Activated CD8-positive, alpha-beta memory T cell treated with anti-CD3 and anti-CD28 coated beads for 4 hours (primary cell): Measurements from ENCODE around the gene UBAP2.
"Not testable (repeated sequence)": the region's sequence is repeated elsewhere in the genome, so short reads cannot be mapped to it uniquely, and the experiment has no call there.

Experiments
- DNase-seq, 2 donors: peaks; one replicate each; pipeline ENCODE4 v3.0.0-alpha.2; 2020; ENCODE audit warnings: low read depth in 2 of 2

Gene UBAP2

DNA sequence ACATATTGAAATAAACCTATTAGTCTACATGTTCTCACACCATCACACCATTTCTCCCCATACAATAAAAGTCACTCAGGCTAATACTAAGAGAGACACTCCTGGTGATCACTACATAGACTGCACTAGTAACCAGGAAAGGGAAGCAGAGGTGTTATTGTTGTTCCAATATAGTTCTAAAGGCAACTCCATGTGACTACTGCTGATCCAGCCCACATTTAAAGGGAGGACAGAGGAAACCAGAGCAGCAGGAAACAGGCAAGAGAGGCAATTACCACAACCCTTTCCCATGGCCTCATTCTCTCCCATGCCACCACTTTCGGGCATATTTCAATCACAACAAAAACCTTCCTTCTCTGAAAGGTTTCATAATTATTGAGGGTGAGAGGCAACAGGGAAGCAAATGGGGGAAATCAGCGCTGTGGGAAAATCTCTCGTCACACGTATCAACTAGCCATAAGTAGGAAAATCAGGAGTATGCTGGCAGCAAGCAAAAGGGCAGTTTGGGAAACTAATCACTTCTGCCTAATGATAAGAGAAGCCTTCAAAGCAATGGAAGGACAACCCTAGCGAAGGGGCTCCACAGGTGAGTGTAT, 1.8 kb downstream of the UBAP2 start:
- DNase-seq = no peak

- no peak for DNase-seq
Observed at GRCh38 chr9:34045903-34046302, 2.8 kb downstream of the UBAP2 start.

GRCh38 chr9:34042074-34042473, 6.6 kb downstream of the UBAP2 start:
- not testable (repeated sequence) for DNase-seq

GRCh38 chr9:34038851-34039250, 9.8 kb downstream of the UBAP2 start:
- not testable (repeated sequence) for DNase-seq

GRCh38 chr9:34037626-34038025, 11.1 kb downstream of the UBAP2 start:
- no peak for DNase-seq

DNA sequence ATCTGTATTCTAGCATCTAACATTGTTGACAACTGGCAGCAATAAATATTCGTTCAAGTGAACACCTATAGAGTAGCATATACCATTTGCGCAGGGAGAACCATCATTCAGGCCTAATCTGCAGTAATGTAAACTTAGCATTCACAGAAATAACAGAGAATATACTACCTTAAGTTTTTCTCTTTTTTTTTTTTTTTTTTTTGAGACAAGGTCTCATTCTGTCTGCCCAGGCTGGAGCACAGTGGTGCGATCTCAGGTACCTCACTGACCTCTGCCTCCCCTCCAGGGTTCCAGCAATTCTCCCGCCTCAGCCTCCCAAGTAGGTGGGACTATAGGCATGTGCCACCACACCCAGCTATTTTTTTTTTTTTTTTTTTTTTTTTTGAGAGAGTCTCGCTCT, 12.1 kb downstream of the UBAP2 start:
- no peak for DNase-seq

DNA sequence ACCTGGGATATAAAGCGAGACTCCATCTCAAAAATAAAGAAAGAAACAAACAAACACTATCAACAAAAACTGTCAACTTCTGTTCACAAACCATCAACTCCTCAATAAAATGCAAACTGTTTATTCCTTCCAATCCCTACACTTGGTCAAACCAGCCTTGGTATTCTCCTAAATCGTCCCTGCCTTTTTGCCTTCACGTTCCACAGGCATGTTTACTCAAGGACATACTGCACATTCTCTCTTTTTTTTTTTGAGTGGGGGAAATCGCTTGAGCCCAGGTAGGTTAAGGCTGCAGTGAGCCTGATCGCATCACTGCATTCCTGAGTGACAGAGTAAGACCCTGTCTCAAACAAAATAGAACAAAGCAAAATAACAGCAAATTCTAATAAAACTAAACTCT, 13.0 kb downstream of the UBAP2 start:
- DNase-seq = no peak

DNA sequence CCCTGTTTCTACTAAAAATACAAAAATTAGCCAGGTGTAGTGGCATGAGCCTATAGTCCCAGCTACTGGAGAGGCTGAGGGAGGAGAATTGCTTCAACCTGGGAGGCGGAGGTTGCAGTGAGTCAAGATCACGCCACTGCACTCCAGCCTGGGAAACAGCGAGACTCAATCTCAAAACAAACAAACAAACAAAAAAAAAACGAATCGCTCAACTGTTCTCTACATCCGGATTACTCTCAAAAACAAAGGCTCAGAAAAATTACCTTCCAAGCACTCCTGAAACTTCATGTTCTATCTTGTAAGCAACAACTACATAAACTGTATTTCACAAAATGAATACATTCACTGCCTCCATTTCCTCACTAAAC, 14.0 kb downstream of the UBAP2 start:
- no peak for DNase-seq

DNA sequence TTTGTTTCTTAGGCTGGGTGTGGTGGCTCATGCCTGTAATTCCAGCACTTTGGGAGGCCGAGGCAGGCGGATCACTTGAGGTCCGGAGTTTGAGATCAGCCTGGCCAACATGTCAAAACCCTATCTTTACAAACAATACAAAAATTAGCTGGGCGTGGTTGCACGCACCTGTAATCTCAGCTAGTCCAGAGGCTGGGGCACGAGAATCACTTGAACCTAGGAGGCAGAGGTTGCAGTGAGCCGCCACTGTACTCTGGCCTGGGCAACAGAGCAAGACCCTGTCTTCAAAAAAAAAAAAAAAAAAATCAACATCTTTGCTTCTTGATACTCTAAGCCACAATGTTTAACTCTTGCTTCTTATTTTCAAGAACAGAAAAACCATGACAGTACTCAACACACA, 16.1 kb downstream of the UBAP2 start:
- no peak for DNase-seq

DNA sequence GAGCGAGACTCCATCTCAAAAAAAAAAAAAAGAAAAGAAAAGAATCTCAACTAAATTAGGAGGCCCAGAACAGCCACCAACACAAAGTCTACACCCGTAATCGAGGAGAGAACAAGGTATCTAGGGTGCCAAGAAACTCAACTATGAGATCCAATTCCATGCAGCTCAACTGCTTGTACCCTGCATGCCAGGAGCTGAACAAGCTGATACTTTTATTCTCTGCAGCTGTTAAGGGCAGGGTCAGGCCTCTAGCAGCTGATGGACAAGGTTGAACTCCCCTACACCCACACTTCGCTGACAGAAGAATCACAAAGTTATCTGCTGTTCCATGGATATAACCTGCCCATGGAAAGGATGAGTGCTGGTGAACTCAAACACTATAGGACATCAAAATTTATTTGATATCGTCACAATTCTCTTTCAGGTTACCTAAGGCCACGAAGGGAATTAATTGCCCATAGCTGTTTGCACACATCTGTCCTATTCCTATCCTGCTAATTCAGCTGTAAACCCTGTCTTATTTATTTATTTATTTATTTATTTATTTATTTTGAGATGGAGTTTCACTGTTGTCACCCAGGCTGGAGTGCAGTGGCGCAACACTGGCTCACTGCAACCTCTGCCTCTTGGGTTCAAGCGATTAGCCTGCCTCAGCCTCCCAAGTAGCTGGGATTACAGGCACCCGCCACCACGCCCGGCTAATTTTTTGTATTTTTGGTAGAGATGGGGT, 20.7 kb downstream of the UBAP2 start:
- no peak for DNase-seq

GRCh38 chr9:34025811-34026210, 22.9 kb downstream of the UBAP2 start:
- DNase-seq = no peak

DNA sequence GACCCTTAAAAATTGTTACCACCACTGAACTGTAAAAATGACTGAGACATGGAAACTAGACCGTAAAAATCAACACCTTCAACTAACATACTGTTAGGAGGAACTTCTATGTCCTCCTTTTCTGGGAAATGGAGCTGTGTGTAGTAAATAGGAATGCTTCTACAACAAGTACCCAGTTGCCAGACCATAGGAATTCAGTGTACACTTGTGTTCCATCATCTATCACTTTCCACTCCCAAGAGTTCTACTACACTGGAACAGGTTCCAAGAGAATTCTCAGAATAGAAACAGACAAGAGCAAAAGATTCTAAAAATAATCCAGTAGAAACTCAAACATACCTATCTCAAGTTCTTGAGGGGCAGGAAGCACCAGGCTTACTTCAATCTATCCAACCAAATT, 23.6 kb downstream of the UBAP2 start:
- no peak for DNase-seq

DNA sequence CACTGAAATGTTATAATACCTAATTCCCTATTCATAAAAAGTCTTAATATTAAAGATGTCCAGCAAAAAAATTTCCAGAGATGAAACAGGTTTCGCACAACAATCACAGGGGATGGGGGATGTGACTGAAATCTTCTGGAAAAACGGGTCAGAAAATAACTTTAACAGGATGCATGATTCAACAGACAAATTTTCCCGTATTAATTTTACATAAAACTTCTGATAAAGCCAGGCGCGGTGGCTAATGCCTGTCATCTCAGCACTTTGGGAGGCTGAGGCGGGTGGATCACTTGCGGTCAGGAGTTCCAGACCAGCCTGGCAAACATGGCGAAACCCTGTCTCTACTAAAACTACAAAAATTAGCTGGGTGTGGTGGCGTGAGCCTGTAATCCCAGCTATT, 24.2 kb downstream of the UBAP2 start:
- DNase-seq = not testable (repeated sequence)

- DNase-seq = no peak
Observed at GRCh38 chr9:34016149-34016548, 32.5 kb downstream of the UBAP2 start.

GRCh38 chr9:34010979-34011378, 37.7 kb downstream of the UBAP2 start:
- DNase-seq = no peak

DNA sequence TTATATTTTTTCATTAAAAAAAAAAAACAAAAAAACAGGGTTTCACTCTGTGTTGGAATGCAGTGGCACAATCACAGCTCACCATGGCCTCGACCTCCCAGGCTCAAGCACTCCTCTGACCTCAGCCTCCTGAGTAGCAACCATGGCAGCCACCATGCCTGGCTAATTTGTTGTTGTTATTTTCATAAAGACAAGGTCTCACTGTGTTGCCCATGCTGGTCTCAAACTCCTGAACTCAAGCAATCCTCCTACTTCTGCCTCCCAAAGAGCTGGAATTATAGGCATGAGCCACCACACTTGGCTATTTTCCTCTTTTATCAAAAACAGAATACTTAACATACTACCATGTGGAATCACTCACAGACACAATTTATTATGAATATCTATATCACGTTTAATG, 46.7 kb downstream of the UBAP2 start:
- DNase-seq = no peak

DNA sequence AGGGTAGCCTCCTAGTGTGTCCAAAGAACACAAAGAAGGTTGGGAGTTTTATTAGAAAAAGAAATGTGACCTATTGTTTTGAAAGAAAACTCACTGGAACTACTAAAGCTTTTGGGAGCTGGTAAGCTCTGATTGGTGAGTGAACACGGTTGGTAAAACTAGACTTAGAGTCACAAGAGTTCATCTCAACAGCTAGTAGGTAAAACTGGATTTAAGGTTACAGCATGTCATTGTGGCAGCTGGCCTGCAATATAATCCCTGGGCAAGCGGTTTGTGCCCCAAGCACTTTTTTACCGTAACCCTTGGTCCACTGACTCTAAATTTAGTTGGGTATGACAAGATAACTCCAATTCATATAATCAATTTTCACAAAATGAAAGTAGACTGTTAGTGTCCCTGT, 47.4 kb downstream of the UBAP2 start:
- no peak for DNase-seq

- DNase-seq = no peak
Observed at GRCh38 chr9:33995449-33995848, 53.2 kb downstream of the UBAP2 start.

DNA sequence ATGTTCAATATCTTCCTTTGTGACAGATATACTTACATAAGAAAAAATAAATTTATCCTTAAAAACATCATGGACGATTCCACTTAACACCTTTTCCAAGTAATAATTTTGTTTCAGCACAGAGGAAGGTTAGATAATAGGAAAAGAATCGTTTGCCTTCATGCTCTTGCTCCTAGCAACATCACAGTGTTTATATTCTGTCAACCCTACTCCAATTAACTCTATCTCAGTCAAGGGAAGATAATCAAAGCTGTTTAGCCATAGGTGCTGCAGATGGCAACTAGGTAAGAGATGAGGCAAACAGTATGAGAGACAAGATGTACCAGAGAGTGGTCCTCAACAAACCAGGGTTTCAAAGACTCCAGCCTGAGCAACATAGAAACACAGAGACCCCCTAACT, 55.6 kb downstream of the UBAP2 start:
- no peak for DNase-seq

DNA sequence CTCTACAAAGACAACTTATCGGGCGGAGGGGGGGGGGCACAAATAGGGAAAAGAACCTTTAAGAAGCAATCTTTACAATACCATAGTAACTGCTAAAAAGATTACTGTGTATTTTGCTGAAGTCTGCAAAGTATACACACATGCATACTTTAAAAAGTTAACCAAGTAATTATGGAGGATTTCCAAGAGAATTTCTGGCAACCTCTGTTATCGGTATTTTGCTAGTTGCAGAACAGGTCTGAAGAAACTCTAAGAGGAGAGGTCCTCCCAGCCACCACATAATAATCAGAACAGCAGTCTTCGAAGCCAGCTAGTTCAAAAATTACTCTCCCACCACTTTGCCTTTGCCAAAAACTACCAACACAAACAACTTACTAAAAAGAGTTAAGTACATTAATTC, 56.1 kb downstream of the UBAP2 start:
- no peak for DNase-seq

GRCh38 chr9:33988219-33988890, 60.3 kb downstream of the UBAP2 start:
- no peak for DNase-seq

- no peak for DNase-seq
Observed at GRCh38 chr9:33976414-33976813, 72.3 kb downstream of the UBAP2 start.

DNA sequence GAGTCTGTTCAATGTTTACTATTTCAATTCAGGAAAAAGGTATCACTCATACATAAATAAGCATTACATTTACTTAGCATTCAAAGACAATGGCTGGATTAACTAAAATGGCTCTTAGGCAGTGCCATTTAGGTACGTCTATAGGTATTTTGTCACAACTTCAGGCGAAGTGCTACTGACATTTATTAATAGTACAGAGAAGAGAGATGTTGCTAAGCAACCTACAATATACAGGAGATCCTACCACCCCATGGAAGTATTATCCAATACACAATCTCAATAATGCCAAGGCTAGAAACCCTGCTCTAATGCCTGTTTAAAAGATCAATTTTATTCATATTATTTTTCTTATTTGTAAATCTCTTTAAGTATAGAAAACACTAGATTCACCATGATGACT, 76.0 kb downstream of the UBAP2 start:
- no peak for DNase-seq
